ENCODE measurements around the gene IQCM.

Gene IQCM

GRCh38 chr4:149815743-149816142 lies at the start of gene IQCM:
Gene IQCM, minus strand, starts transcription at chr4:149815843. Its CDS starts 73,152 bp downstream, at chr4:149742691.
- no peak for TF ChIP-seq CTCF (IDR thresholded peaks at IDR 0.05; ENCODE audit: low read depth, low read length)
- no peak within 1 kb of the TSS for H3K4me3 ChIP-seq (ENCODE audit: low read depth, low read length)

DNA sequence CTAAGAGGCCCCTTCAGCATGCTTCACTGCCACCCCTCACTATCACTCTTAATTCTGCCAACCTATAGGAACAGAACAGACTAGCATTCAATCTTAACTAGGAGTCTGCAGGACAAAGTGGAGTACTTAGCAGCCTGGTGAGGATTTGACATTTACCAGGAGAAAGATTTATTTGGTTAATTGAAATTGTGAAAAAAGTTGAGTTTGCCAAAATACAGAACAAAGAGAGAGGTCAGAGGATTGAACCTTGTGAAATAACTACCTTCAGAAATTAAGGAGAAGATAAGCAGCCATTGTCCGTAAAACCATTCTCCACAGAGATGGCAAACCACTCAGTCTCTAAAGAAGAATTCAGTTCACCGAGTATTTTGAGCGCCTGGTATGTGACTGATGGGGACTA lies 41.8 kb upstream of the IQCM start:
- H3K4me3 ChIP-seq (ENCODE audit: low read depth, low read length), result no peak overlapping the region
- TF ChIP-seq CTCF (IDR thresholded peaks at IDR 0.05; ENCODE audit: low read depth, low read length), result no peak

DNA sequence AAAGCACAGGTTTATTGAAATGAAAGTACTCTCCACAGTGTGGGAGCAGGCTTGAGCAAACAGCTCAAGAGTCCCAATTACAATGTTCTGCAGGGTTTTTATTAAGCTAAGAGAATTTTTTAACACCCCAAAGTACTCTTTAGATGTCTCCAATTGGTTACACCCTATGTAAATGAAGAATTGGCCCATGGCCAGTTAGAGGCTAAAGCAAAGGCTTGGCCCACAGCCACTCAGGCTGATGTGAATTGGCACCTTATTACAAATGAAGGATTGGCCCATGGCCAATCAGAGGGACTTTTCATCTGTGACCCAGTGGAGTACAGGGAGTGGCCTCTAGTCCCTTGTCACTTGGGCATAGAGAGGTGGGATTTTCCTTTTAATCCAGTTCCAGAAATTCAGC lies 30.1 kb upstream of the IQCM start:
- TF ChIP-seq CTCF (IDR thresholded peaks at IDR 0.05; ENCODE audit: low read depth, low read length), result no peak
- H3K4me3 ChIP-seq (ENCODE audit: low read depth, low read length), result no peak overlapping the region

DNA sequence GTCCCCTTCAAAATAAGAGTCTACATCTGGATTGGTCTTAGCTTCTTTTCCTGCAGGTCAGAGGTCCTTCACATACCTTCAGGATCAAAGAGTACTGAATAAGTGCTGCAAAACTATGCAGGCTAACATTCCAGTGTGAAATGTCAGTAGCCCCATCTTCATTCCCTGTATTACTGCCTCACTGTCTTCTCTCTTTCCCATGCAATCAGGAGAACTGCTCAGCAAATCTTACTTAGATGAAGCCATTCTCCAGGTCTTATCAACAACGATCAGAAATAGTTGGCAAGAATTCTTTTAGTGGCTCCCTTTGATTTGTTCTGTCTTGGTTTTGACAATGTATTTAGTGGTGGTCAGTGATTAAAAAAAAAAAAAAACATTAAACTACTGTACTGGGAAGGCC lies 26.0 kb upstream of the IQCM start:
- TF ChIP-seq CTCF (IDR thresholded peaks at IDR 0.05; ENCODE audit: low read depth, low read length), result no peak
- no peak overlapping the region for H3K4me3 ChIP-seq (ENCODE audit: low read depth, low read length)

GRCh38 chr4:149838036-149838435 lies 22.4 kb upstream of the IQCM start:
- no peak for TF ChIP-seq CTCF (IDR thresholded peaks at IDR 0.05; ENCODE audit: low read depth, low read length)
- no peak overlapping the region for H3K4me3 ChIP-seq (ENCODE audit: low read depth, low read length)

- no peak for TF ChIP-seq CTCF (IDR thresholded peaks at IDR 0.05; ENCODE audit: low read depth, low read length)
These were observed 20.9 kb upstream of the IQCM start for GRCh38 chr4:149836546-149836945.

GRCh38 chr4:149835280-149835679 lies 19.6 kb upstream of the IQCM start:
- no peak for TF ChIP-seq CTCF (IDR thresholded peaks at IDR 0.05; ENCODE audit: low read depth, low read length)
- H3K4me3 ChIP-seq (ENCODE audit: low read depth, low read length), result no peak overlapping the region

More at GRCh38 chr4:149836546-149836945, 20.9 kb upstream of the IQCM start:
- no peak overlapping the region for H3K4me3 ChIP-seq (ENCODE audit: low read depth, low read length)

Measured in WI38 (cell line).